Activated effector memory CD4-positive, alpha-beta T cell treated with anti-CD3 and anti-CD28 coated beads, Interleukin-2, amount 50 U/mL, for 16 hours (primary cell): ENCODE results near the gene SGO2.
"Not testable (repeated sequence)": the region's sequence is repeated elsewhere in the genome, so short reads cannot be mapped to it uniquely, and the experiment has no call there.

Source experiments
- DNase-seq: peaks from one replicate; pipeline ENCODE4 v3.0.0-alpha.2; 2020

The SGO2 gene

DNA sequence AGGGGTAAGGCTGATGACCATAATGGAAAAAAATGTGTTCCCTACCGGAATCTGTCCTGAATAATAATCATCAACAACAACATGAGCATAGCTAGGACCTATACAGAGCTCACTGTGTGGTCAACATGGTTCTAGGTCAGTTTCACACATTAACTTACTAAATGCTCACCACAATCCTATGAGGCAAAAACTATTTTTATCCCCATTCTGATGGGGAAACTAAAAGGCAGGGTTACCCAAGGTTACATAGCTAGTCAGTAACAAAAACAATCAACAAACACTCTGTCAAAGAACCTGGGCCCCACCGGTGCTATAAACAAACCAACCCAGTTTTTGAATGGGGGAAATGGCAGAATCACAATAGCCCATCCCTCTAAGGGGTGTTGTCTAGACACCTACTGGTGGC, 100.0 kb downstream of the SGO2 start:
- DNase-seq, result no peak

DNA sequence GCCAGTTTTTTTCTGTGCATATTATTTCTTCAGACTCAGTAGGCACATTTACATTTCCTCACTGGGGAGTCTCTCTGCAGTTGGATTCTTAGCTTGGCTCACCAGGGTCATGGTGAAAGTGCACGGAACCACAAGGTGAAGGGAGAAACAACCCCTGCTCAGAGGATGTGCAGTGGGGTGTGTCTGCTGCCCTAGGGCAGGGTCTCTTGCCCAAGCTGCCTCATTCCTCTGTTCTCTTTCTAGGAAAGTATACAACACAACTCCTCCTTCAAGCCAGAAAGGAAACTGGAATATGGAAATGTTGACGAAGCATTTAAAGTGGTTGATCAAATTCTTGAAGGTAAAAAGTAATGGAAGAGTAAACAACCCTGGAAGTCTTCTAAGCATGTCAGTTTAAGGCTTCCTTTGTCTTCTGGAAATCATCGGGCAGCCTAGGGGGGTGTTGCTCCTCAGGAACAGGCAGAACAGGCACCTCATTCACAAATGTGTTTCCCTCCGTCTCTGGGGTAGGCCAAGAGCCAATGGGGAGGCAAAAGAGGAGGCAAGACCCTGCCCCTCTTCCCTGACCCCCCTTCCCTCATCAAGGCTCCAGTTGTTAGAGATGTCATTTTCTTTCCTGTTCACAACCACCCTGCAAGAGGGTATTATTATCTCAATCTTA, 101.2 kb downstream of the SGO2 start:
- no peak for DNase-seq

DNA sequence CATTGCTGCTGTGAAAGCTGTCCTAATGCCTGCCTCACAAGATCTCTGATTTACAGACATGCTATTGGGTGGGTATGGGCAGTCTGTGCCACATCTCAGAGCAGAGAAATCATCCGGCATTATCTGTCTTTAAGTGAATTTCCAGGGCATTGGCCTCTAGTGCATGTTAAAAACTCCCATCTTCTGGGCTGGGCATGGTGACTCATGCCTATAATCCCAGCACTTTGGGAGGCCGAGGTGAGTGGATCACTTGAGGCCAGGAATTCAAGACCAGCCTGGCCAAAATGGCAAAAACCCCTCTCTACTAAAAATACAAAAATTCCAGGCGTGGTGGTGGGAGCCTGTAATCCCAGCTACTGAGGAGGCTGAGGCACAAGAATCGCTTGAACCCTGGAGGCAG, 102.5 kb downstream of the SGO2 start:
- DNase-seq, result not testable (repeated sequence)

DNA sequence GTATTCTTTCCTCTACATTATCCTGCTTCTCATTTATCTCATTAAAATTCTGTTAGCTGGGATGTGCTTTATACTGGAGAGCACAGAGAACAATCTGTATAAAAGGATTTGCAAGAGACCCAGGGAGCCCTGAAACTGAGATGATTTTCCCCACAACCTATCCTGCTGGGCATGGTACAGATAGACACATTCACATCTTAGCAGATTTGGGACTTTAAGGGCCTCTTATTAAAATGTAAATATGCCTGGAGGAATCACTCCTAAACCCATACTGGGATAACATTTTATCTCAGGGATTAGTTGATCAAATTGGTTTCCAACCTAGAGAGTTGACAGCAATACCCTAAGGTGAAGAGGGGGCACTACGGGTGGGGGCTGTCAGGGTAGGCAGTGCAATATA, 105.3 kb downstream of the SGO2 start:
- DNase-seq, result no peak
